ENCODE data around the gene CXCR3. TPM values are rescaled to one million over a fixed set of nuclear protein-coding genes. Genes with fewer than 3 reads are reported as not detected.
"Not testable (repeated sequence)": the region's sequence is repeated elsewhere in the genome, so short reads cannot be mapped to it uniquely, and the experiment has no call there.

The CXCR3 gene
- total RNA-seq, 4 donors from 2014 or later = 4.4 to 9.2 (median 8.4) TPM; not detected in 1

- not testable (repeated sequence) for H3K36me3 ChIP-seq, DNase-seq, H3K27ac ChIP-seq, H3K9me3 ChIP-seq, H3K4me1 ChIP-seq, H3K27me3 ChIP-seq, H3K4me3 ChIP-seq
- peak in 2 of 6 experiments; percentile 11 to 24 for TF ChIP-seq CTCF (IDR thresholded peaks at IDR 0.05)
Observed at GRCh38 chrX:71664202-71664601, 45.9 kb upstream of the CXCR3 start.

GRCh38 chrX:71663238-71663637 lies 44.9 kb upstream of the CXCR3 start:
- not testable (repeated sequence) for H3K36me3 ChIP-seq, H3K9me3 ChIP-seq, H3K27ac ChIP-seq, H3K4me1 ChIP-seq, DNase-seq, H3K4me3 ChIP-seq, H3K27me3 ChIP-seq

- not testable (repeated sequence) for H3K27me3 ChIP-seq, H3K36me3 ChIP-seq, H3K9me3 ChIP-seq, H3K4me3 ChIP-seq, H3K27ac ChIP-seq, DNase-seq, H3K4me1 ChIP-seq
Observed at GRCh38 chrX:71662654-71663053, 44.3 kb upstream of the CXCR3 start.

GRCh38 chrX:71661919-71662318 lies 43.6 kb upstream of the CXCR3 start:
- H3K9me3 ChIP-seq = no peaks in the 10 kb centered on the region
- no peaks in the 10 kb centered on the region for H3K4me1 ChIP-seq
- no peak overlapping the region for H3K4me3 ChIP-seq
- H3K27ac ChIP-seq = no peak overlapping the region
- DNase-seq = no peak
- TF ChIP-seq CTCF (IDR thresholded peaks at IDR 0.05) = no peak
- H3K36me3 ChIP-seq = no peaks in the 10 kb centered on the region
- no peaks in the 10 kb centered on the region for H3K27me3 ChIP-seq

GRCh38 chrX:71660562-71661416 lies 42.5 kb upstream of the CXCR3 start:
- Histone ChIP-seq H3K27ac (no peak overlapping the region), H3K4me3 (no peak overlapping the region), H3K36me3 (no peaks in the 10 kb centered on the region), H3K9me3 (no peaks in the 10 kb centered on the region), H3K4me1 (no peaks in the 10 kb centered on the region), H3K27me3 (no peaks in the 10 kb centered on the region)
- TF ChIP-seq CTCF (IDR thresholded peaks at IDR 0.05) (no peak), POLR2A (IDR thresholded peaks at IDR 0.05) (no peak)
- DNase-seq = no peak

GRCh38 chrX:71659959-71660358 lies 41.6 kb upstream of the CXCR3 start:
- DNase-seq = no peak
- H3K4me3 ChIP-seq = no peak overlapping the region
- TF ChIP-seq POLR2A (IDR thresholded peaks at IDR 0.05) = no peak
- no peak for TF ChIP-seq CTCF (IDR thresholded peaks at IDR 0.05)
- H3K27ac ChIP-seq = no peak overlapping the region
- no peaks in the 10 kb centered on the region for H3K27me3 ChIP-seq
- H3K4me1 ChIP-seq = no peaks in the 10 kb centered on the region
- H3K9me3 ChIP-seq = no peaks in the 10 kb centered on the region
- H3K36me3 ChIP-seq = no peaks in the 10 kb centered on the region

GRCh38 chrX:71659342-71659741 lies 41.0 kb upstream of the CXCR3 start:
- TF ChIP-seq POLR2A (IDR thresholded peaks at IDR 0.05) (no peak), CTCF (IDR thresholded peaks at IDR 0.05) (no peak)
- Histone ChIP-seq H3K27ac (no peak overlapping the region), H3K4me1 (no peaks in the 10 kb centered on the region), H3K36me3 (no peaks in the 10 kb centered on the region), H3K4me3 (no peak overlapping the region), H3K27me3 (no peaks in the 10 kb centered on the region), H3K9me3 (no peaks in the 10 kb centered on the region)
- no peak for DNase-seq

Measured in Peyer's patch (tissue), 4 donors.